H1 (cell line): Measurements from ENCODE around the gene MTFR1L. TPM values are rescaled to one million over a fixed set of nuclear protein-coding genes. Genes with fewer than 3 reads are reported as not detected.

Experiments
- CTCF ChIA-PET: fragments of 300-600 bp; sonication (Branson Sonifier 250); formaldehyde crosslinking; loops from one replicate; lab custom pipeline; 2021; ENCODE audit not compliant: partially characterized antibody; lab: Charles Lee
- POLR2A ChIA-PET: fragments of 300-600 bp; sonication (Branson Sonifier 250); formaldehyde crosslinking; loops from one replicate; lab custom pipeline; 2021; ENCODE audit warnings: inconsistent platforms; ENCODE audit not compliant: partially characterized antibody; lab: Charles Lee
- DNase-seq, 2 experiments: peaks; one replicate each; pipeline versions ENCODE4 v3.0.0 to v3.0.0-alpha.2; 2010 to 2022; ENCODE audit warnings: low spot score in 2 of 2, low read depth in 1 of 2, mixed read lengths in 1 of 2
- FAIRE-seq: peaks from 2 replicates; lab custom pipeline; 2011; peaks lifted over from hg19 to GRCh38; lab: Jason Lieb, UNC
- H2AFZ ChIP-seq: 2 replicates; pipeline ENCODE4 v1.8.1; 2012; ENCODE audit warnings: low read length, inconsistent platforms
- H2AK5ac ChIP-seq: 2 replicates; pipeline ENCODE4 v1.6.1; 2013; ENCODE audit warnings: low read depth, low read length
- H2BK120ac ChIP-seq: replicated peaks from 2 replicates; pipeline ENCODE3; 2013; ENCODE audit warnings: low read depth, low read length, inconsistent platforms
- H2BK12ac ChIP-seq: 2 replicates; pipeline ENCODE4 v1.6.1; 2013; ENCODE audit warnings: low read depth, low read length
- H2BK15ac ChIP-seq: 2 replicates; pipeline ENCODE4 v1.6.1; 2013; ENCODE audit warnings: low read length
- H2BK20ac ChIP-seq: 2 replicates; pipeline ENCODE4 v1.6.1; 2013; ENCODE audit warnings: low read length
- H2BK5ac ChIP-seq: 2 replicates; pipeline ENCODE4 v1.6.1; 2013; ENCODE audit warnings: low read depth, low read length
- H3K14ac ChIP-seq: 2 replicates; pipeline ENCODE4 v1.6.1; 2013; ENCODE audit warnings: inconsistent platforms; ENCODE audit not compliant: insufficient read length
- H3K18ac ChIP-seq: 2 replicates; pipeline ENCODE4 v1.6.1; 2013; ENCODE audit warnings: low read length; ENCODE audit errors: extremely low read depth
- H3K23ac ChIP-seq: 2 replicates; pipeline ENCODE4 v1.6.1; 2013; ENCODE audit warnings: inconsistent platforms; ENCODE audit not compliant: insufficient read length
- H3K23me2 ChIP-seq: 2 replicates; pipeline ENCODE4 v1.6.1; 2013; ENCODE audit warnings: low read depth, low read length
- H3K27ac ChIP-seq: 2 replicates; pipeline ENCODE4 v1.6.1; 2011; ENCODE audit warnings: low read depth, low read length, inconsistent platforms
- H3K27me3 ChIP-seq, 4 experiments: replicated peaks in 1 of 4; 1 replicate in 1 of 4; 2 replicates in 3 of 4; pipeline versions ENCODE4 v1.6.1 to v1.8.1; 2011 to 2013; ENCODE audit warnings: low read length in 3 of 4, mild to moderate bottlenecking in 3 of 4, inconsistent platforms in 2 of 4, mixed read lengths in 2 of 4, moderate library complexity in 1 of 4; ENCODE audit not compliant: control insufficient read depth in 3 of 4, insufficient read depth in 3 of 4; ENCODE audit errors: extremely low read depth in 1 of 4
- H3K36me3 ChIP-seq, 4 experiments: 2 replicates each; pipeline versions ENCODE4 v1.6.1 to v1.8.1; 2011 to 2013; ENCODE audit warnings: mild to moderate bottlenecking in 4 of 4, low read length in 3 of 4, moderate library complexity in 2 of 4, control low read depth in 1 of 4, inconsistent platforms in 1 of 4; ENCODE audit not compliant: insufficient read depth in 4 of 4, control insufficient read depth in 2 of 4
- H3K4ac ChIP-seq: replicated peaks from 2 replicates; pipeline ENCODE3; 2013; ENCODE audit warnings: low read length, low read depth, mixed read lengths, inconsistent platforms; ENCODE audit not compliant: insufficient read length
- H3K4me1 ChIP-seq, 4 experiments: replicated peaks in 1 of 4; 1 replicate in 1 of 4; 2 replicates in 3 of 4; pipeline versions ENCODE4 v1.6.1 to v1.8.1; 2011 to 2013; ENCODE audit warnings: low read length in 3 of 4, inconsistent platforms in 2 of 4, mixed read lengths in 1 of 4; ENCODE audit not compliant: insufficient read depth in 4 of 4, control insufficient read depth in 3 of 4
- H3K4me2 ChIP-seq, 2 experiments: 2 replicates each; pipeline versions ENCODE4 v1.6.1 to v1.8.1; 2011 to 2013; ENCODE audit warnings: low read depth in 2 of 2, low read length in 2 of 2, control low read depth in 1 of 2, inconsistent platforms in 1 of 2, mild to moderate bottlenecking in 1 of 2; ENCODE audit not compliant: insufficient read depth in 1 of 2
- H3K4me3 ChIP-seq, 4 experiments: fragments of 200-600, 300-600 bp in 1 of 4; sonication (generic), shearing (Covaris generic), sonication (Bioruptor Twin) in 1 of 4; 2 replicates each; pipeline versions ENCODE4 v1.5.1 to v1.8.1; 2011 to 2016; ENCODE audit warnings: low read length in 4 of 4, low read depth in 3 of 4, control low read depth in 2 of 4, inconsistent platforms in 2 of 4, mild to moderate bottlenecking in 2 of 4, mixed read lengths in 1 of 4, moderate library complexity in 1 of 4; ENCODE audit not compliant: insufficient read depth in 2 of 4; ENCODE audit errors: extremely low read depth in 1 of 4
- H3K56ac ChIP-seq: replicated peaks from 2 replicates; pipeline ENCODE3; 2013; ENCODE audit warnings: low read depth, mild to moderate bottlenecking, mixed read lengths, low read length, inconsistent platforms; ENCODE audit not compliant: insufficient read length
- H3K79me1 ChIP-seq: 2 replicates; pipeline ENCODE4 v1.6.1; 2013; ENCODE audit warnings: low read depth, low read length, control low read depth
- H3K79me2 ChIP-seq, 2 experiments: 2 replicates each; pipeline versions ENCODE4 v1.6.1 to v1.8.1; 2012 to 2013; ENCODE audit warnings: low read length in 2 of 2, mild to moderate bottlenecking in 2 of 2, inconsistent platforms in 1 of 2; ENCODE audit not compliant: insufficient read depth in 2 of 2, control insufficient read depth in 1 of 2
- H3K9ac ChIP-seq, 4 experiments: replicated peaks in 1 of 4; 1 replicate in 1 of 4; 2 replicates in 3 of 4; pipeline versions ENCODE4 v1.6.1 to v1.8.1; 2011 to 2013; ENCODE audit warnings: low read depth in 3 of 4, low read length in 3 of 4, control low read depth in 2 of 4, mild to moderate bottlenecking in 2 of 4, moderate library complexity in 2 of 4, inconsistent platforms in 1 of 4; ENCODE audit errors: extremely low read depth in 1 of 4
- H3K9me3 ChIP-seq, 2 experiments: 2 replicates each; pipeline versions ENCODE4 v1.6.1 to v1.8.1; 2012 to 2013; ENCODE audit warnings: mild to moderate bottlenecking in 2 of 2, moderate library complexity in 2 of 2, control low read depth in 1 of 2, inconsistent platforms in 1 of 2, low read depth in 1 of 2, low read length in 1 of 2, mixed read lengths in 1 of 2; ENCODE audit not compliant: insufficient read depth in 2 of 2
- H4K20me1 ChIP-seq, 2 experiments: replicated peaks in 1 of 2; 2 replicates each; pipeline versions ENCODE3 to v1.8.1; 2011 to 2013; ENCODE audit warnings: inconsistent platforms in 2 of 2, low read length in 2 of 2, mild to moderate bottlenecking in 1 of 2; ENCODE audit not compliant: insufficient read depth in 2 of 2, control insufficient read depth in 1 of 2
- H4K5ac ChIP-seq: 2 replicates; pipeline ENCODE4 v1.6.1; 2013; ENCODE audit warnings: low read length, low read depth, mixed read lengths, inconsistent platforms; ENCODE audit not compliant: insufficient read length
- H4K8ac ChIP-seq: 2 replicates; pipeline ENCODE4 v1.8.0; 2013; ENCODE audit warnings: mild to moderate bottlenecking, moderate library complexity, low read length, inconsistent platforms; ENCODE audit not compliant: insufficient read depth; ENCODE audit errors: extremely low read depth
- H4K91ac ChIP-seq: replicated peaks from 2 replicates; pipeline ENCODE3; 2013; ENCODE audit warnings: low read length, mixed read lengths, inconsistent platforms; ENCODE audit not compliant: insufficient read length
- ATF2 ChIP-seq: IDR thresholded peaks from 2 replicates; pipeline ENCODE4 v1.6.1; 2012; ENCODE audit warnings: low read length, inconsistent platforms
- ATF3 ChIP-seq: IDR thresholded peaks from 2 replicates; pipeline ENCODE4 v1.6.1; 2011; ENCODE audit warnings: low read depth, mild to moderate bottlenecking, low read length; ENCODE audit not compliant: insufficient read depth
- BRCA1 ChIP-seq: IDR thresholded peaks from 2 replicates; pipeline ENCODE4 v1.6.1; 2012; ENCODE audit warnings: low read depth, low read length, improper control_type of control experiment
- EGR1 ChIP-seq: IDR thresholded peaks from 2 replicates; pipeline ENCODE4 v1.6.1; 2011; ENCODE audit warnings: low read depth, low read length, borderline replicate concordance
- KDM1A ChIP-seq: fragments of 200-600, 300-600 bp; sonication (generic); IDR thresholded peaks from 2 replicates; pipeline ENCODE4 v1.7.1; 2016; ENCODE audit warnings: mild to moderate bottlenecking, low read length, borderline replicate concordance
- RBBP5 ChIP-seq: IDR thresholded peaks from 2 replicates; pipeline ENCODE4 v1.7.1; 2012; ENCODE audit warnings: low read depth, mild to moderate bottlenecking, inconsistent platforms, low read length, moderate library complexity, borderline replicate concordance
- WGBS, 2 experiments: shearing (Covaris generic) in 1 of 2; methylation state at CpG; one replicate each; pipeline versions ENCODE4 v1.1.6 to v1.1.7; 2013 to 2015; ENCODE audit warnings: low lambda C conversion rate in 2 of 2, mixed read lengths in 2 of 2, inconsistent platforms in 1 of 2, low coverage in 1 of 2, missing lambda C conversion rate in 1 of 2; ENCODE audit not compliant: insufficient replicate concordance in 2 of 2, insufficient coverage in 1 of 2, insufficient read length in 1 of 2; ENCODE audit errors: extremely low coverage in 1 of 2, missing lambda C conversion rate in 1 of 2; 5-methylcytosine and 5-hydroxymethylcytosine counted together
- polyA plus RNA-seq, 7 experiments: library from polyadenylated mRNA; depleted of rRNA in 3 of 7; stranded (reverse) in 5 of 7; unstranded in 2 of 7; fragments of >200 nt in 5 of 7; fragments of 200-250 nt in 2 of 7; gene quantifications; 1 replicate in 5 of 7; 2 replicates in 1 of 7; 4 replicates in 1 of 7; pipeline versions ENCODE4 v1.2.1 to v1.2.3, GENCODE V29; 2011 to 2013; ENCODE audit warnings: missing spikeins in 2 of 7, mixed read lengths in 2 of 7
- total RNA-seq: library from RNA; stranded (reverse); fragmentation: NEBNext Ultra II Directional; extraction: Animal tissue kit (Norgen Biotek cat#: 25700); gene quantifications from 2 replicates; pipeline ENCODE4 v1.2.1, GENCODE V29; 2021

MTFR1L gene
- total and polyA plus RNA-seq, 2 of the 8 experiments (the other 6 are each of a cell fraction or from before 2014, with no cell fraction given) = 20.8 to 23.1 TPM

GRCh38 chr1:25826571-25826970 lies 6.8 kb downstream of the MTFR1L start:
- Histone ChIP-seq H3K4me1 (peaks cover 0 to 4% (median 0%) of the 10 kb centered on the region in 4 experiments; a peak in 1 of 7 replicates), H3K4ac (no peak overlapping the region), H3K27me3 (peaks cover 0 to 1% (median under 1%) of the 10 kb centered on the region in 4 experiments; a peak in 4 of 7 replicates), H3K4me3 (no peak overlapping the region), H2BK5ac (no peak overlapping the region), H4K91ac (no peak overlapping the region), H4K8ac (no peak overlapping the region), H4K5ac (no peak overlapping the region), H3K9ac (no peak overlapping the region), H3K79me2 (no peaks in the 10 kb centered on the region), H4K20me1 (peaks cover 4 to 9% of the 10 kb centered on the region in 2 experiments), H2BK12ac (no peak overlapping the region), H3K56ac (no peak overlapping the region), H3K18ac (no peak overlapping the region), H3K79me1 (0 out of 2 replicates have a peak, but pooled peaks cover 2% of the 10 kb centered on the region), H2AFZ (no peak overlapping the region), H2BK120ac (no peak overlapping the region), H3K4me2 (no peak overlapping the region), H3K14ac (no peak overlapping the region), H2BK20ac (no peak overlapping the region), H2AK5ac (no peak overlapping the region), H3K23me2 (no peaks in the 10 kb centered on the region), H3K23ac (no peak overlapping the region), H2BK15ac (no peak overlapping the region), H3K36me3 (peaks cover 12 to 39% (median 30%) of the 10 kb centered on the region in 4 experiments), H3K27ac (no peak overlapping the region), H3K9me3 (no peaks in the 10 kb centered on the region)
- ChIA-PET CTCF (interaction anchor here (0.5 to 2.7 kb wide), 3 partner anchors 16 to 70 kb away, joined by 3 to 8 read pairs (median 4); no protein-coding TSS in a partner anchor), POLR2A (interaction anchor here (1.0 to 1.8 kb wide), 4 partner anchors 8 to 209 kb away, joined by 3 to 5 read pairs (median 3); partner anchors contain the start of genes MTFR1L and PAFAH2)
- 92% methylated on average over 10 of the region's 10 CpGs; no CpG with 5 or more reads in 1 of the 2 experiments for WGBS, 2 experiments
- TF ChIP-seq ATF2 (no peak), ATF3 (no peak), EGR1 (no peak), BRCA1 (no peak), RBBP5 (no peak), KDM1A (no peak)
- no peak for DNase-seq
- no peak for FAIRE-seq
